ENCODE data around the gene C1orf167.

C1orf167 gene

GRCh38 chr1:11774753-11775152, 12.8 kb downstream of the C1orf167 start:
- ChIA-PET CTCF (interaction anchor here (2.0 kb wide), 1 partner anchor 19 kb away, joined by 4 read pairs; no protein-coding TSS in a partner anchor), POLR2A (no interaction called here)
- TF ChIP-seq CTCF (IDR thresholded peaks at IDR 0.05; ENCODE audit: insufficient read depth, low read length, missing control alignments) = no peak
- DNase-seq (ENCODE audit: low read depth, low spot score) = no peak
- no peak overlapping the region for H3K4me3 ChIP-seq (ENCODE audit: low read depth, low read length)

- ChIA-PET POLR2A (no interaction called here), CTCF (no interaction called here)
- no peak overlapping the region for H3K4me3 ChIP-seq (ENCODE audit: low read depth, low read length)
- no peak for DNase-seq (ENCODE audit: low read depth, low spot score)
- TF ChIP-seq CTCF (IDR thresholded peaks at IDR 0.05; ENCODE audit: insufficient read depth, low read length, missing control alignments) = no peak
Observed at GRCh38 chr1:11777658-11778322, 15.8 kb downstream of the C1orf167 start.

- ChIA-PET CTCF (no interaction called here), POLR2A (no interaction called here)
- DNase-seq (ENCODE audit: low read depth, low spot score) = no peak
- no peak for TF ChIP-seq CTCF (IDR thresholded peaks at IDR 0.05; ENCODE audit: insufficient read depth, low read length, missing control alignments)
- H3K4me3 ChIP-seq (ENCODE audit: low read depth, low read length) = no peak overlapping the region
Observed at GRCh38 chr1:11778336-11778735, 16.3 kb downstream of the C1orf167 start.

GRCh38 chr1:11778844-11779623, 17.0 kb downstream of the C1orf167 start:
- TF ChIP-seq CTCF (IDR thresholded peaks at IDR 0.05; ENCODE audit: insufficient read depth, low read length, missing control alignments) = no peak
- ChIA-PET CTCF (no interaction called here), POLR2A (no interaction called here)
- DNase-seq (ENCODE audit: low read depth, low spot score) = no peak
- no peak overlapping the region for H3K4me3 ChIP-seq (ENCODE audit: low read depth, low read length)

- no peak overlapping the region for H3K4me3 ChIP-seq (ENCODE audit: low read depth, low read length)
- POLR2A ChIA-PET = no interaction called here
- no peak for DNase-seq (ENCODE audit: low read depth, low spot score)
- CTCF ChIA-PET = no interaction called here
- no peak for TF ChIP-seq CTCF (IDR thresholded peaks at IDR 0.05; ENCODE audit: insufficient read depth, low read length, missing control alignments)
Observed at GRCh38 chr1:11779715-11780379, 17.9 kb downstream of the C1orf167 start.

Data from AG04449 (cell line).